GM21717 (cell line): Measurements from ENCODE around the gene CCDC12.
"Not testable (repeated sequence)": the region's sequence is repeated elsewhere in the genome, so short reads cannot be mapped to it uniquely, and the experiment has no call there.

ENCODE experiments used
- ATAC-seq: cut with Tn5 transposase; IDR thresholded peaks from one replicate; pipeline ENCODE4 v1.9.1; 2021; ENCODE audit warnings: mild to moderate bottlenecking, moderate library complexity; ENCODE audit not compliant: unreplicated experiment

The CCDC12 gene

DNA sequence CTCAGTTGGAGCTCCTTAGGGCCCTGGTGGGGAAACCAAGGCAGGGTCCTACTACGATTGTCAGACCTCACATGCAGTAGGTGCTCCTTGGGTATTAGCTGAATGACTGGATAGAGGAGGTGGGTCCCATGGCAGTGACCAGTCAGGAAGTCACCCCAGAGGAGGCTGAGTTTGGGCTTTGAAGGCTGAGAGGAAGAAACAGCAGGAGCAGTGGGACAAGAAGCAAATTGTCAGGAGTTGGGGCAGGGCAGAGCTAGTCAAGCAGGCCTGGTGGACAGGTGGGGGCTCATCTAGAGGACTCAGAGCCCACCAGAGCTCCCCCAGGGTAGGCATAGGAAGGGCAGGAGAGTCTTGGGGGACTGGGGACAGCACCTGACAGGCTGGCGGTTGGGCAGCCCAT is 6.0 kb upstream of the CCDC12 start:
- no peak for ATAC-seq

DNA sequence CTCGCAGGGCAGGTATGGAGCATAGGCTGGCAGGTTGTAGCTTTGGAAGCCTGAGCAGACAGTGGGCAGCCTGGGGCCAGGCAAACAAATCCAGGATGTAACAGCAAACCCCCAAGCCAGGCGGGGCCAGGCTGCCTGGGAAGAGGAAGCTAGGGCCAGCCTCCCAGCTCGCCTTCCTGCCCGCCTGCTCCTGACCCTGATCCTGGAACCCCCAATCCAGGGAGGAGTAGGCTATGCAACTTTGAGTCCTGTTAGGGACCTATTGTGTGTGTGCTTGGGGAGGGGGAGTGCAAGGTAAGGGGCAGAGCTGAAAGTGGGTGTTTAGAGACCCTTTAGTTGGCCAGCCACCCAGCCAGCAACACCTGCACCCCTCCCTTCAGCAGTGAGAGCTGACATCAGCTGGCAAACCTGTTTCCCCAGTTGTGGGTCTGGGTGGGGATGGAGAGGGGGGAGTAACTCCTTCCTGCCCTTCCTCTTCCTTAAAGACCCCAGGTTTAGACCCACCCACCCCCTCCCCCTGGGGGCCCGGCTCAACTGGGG is 5.5 kb upstream of the CCDC12 start:
- no peak for ATAC-seq

DNA sequence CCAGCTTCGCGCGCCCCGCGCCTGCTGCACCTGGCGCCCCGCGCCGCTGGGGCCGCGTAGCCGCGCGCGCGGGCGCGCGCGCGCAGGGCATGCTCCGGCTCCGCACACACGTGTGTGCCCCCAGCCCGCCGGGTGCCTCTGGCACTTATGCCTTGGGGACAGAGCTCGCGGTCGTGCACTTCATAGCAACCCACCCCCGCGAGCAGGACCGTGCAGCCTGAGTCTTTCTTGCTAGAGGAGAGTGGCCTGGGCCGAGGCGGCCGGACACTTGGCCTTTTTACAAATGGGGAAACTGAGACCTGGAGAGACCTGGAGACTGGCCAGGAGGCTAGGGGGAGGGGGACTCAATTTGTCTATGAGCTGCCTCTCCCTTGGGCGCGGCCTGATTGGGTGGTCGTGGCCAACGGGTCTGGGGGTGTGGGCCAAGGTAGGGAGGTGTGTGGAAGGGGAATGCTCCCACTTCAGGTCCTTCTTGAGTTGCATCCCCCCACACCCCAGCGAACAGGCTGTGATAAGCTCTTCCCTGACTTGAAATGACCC is 3.5 kb upstream of the CCDC12 start:
- peak; percentile 1 for ATAC-seq

DNA sequence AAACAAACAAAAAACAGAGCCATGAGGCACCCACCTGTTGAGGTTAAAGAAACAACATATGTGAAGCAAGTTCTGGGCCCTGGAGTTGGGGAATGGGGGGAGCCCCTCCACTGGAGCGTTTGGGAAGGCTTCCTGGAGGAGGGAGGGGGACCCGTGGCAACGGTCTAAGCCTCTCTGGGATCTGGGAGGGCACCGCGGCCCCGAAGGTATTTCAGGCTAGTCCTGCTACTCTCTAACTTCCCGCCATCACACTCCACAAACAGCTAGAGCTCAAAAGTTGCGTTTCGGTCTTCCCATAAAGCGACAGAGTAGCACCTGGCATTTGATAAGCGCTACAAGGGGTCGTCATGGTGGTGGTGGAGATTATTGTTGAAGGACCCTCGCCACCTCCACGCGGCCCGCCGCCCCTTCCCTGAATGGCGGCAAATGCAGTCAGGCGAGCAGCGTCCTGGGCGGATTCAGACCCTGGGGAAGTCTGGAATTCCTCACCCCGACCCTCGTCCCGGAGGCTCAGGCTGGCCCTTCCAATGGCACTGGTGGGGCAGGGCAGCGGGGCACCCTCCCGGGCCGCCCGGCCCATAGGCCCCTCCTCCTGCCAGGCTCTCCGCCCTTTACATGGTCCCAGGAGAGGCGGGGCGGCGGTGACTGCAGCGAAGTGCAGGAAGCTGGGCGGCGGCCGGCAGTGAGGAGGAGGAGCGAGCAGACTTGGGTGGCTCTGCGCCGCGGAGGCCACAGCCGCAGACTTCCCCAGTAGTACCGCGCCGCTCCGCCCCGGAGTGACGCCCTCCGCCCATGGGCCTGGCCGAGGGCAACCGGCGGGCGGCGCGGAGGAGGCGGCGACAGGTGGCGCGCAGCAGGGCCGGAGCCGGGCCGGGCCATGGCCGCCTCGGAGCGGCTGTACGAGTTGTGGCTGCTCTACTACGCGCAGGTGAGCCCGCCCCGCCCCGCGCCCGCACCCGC is 2.7 kb upstream of the CCDC12 start, which contains the start of gene NBEAL2:
TSS of gene NBEAL2 (plus strand) at position 682 of the 960 bp plus-strand sequence. CDS start at position 878, 196 bp downstream.
- peak; percentile 55 for ATAC-seq

DNA sequence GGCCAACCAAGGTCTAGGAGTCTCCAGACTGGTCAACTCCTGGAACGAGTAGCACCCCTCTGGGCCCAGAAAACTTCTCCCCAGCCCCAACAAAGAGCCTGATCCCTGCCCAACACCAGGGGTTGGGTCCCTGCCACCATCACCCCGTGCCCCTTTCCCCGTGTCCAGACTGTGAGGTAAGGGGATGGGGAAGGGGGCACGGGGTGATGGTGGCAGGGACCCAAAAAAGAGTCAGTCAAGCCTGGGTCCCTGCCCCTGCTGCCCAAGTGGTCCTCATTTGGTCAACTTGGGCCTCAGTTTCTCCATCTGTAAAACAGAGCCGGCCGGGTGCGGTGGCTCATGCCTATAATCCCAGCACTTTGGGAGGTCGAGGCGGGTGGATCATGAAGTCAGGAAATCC is 1.8 kb upstream of the CCDC12 start:
- no peak for ATAC-seq

DNA sequence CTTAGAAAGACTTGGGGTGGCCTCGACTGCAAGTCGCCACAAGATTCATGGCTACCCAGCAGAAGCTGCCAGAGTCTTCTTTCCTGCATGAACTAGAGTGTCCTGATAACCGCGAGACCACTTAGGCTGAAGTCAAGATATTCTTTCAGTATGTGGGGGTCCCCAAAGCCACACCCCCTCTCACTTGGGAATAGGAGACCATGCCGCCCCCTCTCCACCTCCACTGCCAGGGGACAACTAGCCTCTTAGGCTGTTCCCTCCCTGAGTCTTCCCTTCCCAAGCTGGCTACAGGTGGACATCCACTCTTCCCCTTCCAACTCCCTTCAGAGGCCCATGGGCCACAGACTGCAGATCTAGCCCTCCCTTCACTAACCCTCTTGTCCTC is 1.3 kb upstream of the CCDC12 start:
- ATAC-seq, result no peak

DNA sequence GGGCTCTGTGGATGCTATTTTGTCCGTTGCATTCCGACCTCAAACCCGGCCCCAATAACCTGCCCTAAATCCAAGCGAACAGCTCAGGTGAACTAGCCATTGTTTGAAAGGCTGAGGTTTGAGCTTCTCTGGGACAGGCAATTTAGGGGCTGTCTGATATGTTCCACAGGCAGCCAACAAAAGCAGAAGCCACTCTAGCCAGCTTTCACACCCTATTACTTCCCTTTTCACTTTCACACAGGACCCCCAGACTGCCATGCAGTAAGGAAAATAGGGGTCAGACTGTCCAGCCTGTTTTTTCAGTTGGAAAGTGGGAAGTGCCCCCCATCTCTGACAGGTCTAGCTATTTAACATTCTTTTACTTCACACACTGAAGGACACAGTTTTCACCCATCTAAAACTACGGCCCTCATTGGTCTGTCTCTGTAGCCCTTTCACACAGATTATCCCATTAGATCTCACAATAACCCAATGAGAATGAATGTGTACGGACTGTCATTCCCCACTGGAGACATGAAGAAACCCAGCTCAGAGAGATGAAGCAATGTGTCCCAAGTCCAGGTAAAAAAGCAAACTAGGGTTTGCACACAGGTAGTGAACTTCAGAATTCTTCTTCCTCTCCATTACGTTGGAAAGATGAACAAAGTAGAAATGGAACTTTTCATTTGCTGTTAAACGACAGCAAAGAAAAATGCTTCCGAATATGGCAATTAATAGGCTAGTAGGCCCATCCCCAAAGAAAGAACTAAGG is 1.9 kb downstream of the CCDC12 start:
- no peak for ATAC-seq

DNA sequence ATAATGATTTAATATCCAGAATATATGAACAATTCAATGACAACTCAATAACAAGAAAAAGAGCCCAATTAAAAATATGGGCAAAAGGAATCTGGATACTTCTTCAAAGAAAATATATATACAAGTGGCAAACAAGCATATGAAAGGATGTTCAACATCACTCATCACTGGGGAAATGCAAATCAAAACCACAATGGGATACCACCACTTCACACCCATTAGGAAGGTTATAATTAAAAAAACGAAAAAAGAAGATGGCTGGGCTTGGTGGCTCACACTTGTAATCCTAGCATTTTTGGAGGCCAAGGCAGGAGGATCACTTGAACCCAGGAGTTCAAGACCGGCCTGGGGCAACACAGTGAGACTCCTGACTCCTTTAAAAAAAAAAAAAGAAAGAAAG is 4.1 kb downstream of the CCDC12 start:
- ATAC-seq, result no peak

DNA sequence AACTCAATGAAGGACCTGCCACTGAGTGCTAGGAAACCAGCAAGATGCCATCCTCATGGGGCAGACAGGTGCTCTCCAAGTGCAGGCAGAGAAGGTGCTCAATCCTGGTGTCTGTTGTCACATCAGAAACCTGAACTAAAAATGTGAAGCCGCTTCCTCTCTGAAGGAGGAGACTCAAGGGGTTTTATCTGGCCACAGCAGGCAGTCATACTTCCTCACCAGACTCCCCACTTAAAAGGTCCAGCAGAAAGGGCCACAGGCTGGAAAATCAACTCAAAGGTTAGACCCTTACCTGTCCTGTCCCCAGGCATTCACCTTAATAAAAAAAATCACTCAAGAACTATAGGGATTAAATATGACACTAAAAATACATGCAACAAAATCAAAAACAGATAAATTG is 4.8 kb downstream of the CCDC12 start:
- ATAC-seq, result no peak

DNA sequence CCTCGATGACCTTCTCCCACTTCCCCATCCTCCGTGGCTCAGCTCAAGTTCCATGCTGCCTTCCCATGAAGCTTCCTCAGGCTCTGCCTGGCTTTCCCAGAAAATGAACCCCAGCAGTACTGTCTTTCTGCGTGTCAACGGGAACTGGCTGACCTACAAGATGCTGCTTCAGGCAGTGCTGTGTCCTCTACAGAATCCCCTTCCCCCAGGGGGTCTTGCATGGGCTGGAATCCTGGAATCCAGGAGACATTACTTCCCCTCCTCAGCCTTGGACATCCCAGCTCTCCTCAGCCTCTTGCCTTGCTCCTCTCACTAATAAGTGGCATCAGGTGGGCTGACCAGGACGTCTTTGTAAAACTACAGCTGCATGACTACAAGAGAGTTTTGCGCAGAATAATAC is 5.4 kb downstream of the CCDC12 start:
- no peak for ATAC-seq

DNA sequence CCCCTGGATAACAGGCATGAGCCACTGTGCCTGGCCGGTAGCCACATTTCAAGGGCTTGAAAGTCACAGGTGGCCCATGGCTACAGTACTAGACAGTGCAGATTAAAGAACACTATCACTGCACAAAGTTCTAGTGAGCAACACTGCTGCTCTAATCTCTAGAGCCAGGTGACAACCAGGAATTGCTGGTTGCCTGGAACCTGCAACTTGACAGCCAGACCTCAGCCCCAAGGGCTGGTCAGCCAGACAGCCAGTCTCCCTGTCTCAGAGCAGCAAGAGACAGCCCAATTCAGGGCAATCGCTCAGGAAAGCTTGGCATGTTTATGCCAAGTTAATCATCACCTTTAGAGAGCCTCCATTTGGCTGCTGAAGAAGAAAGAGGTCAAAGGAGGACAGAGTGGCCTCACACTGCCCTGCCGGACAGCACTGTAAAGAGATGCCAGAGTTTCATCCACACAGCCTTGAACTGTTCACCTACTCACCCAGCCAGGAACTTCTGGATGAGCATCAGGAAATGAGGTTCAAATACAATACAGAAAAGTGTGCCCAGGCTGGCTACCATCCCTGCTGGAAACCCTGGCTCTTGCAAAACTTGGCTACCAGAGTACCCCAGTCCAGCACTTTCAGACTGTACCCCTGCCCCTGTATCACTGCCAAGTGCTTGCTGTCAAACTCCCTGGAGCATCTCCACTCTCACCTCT is 6.0 kb downstream of the CCDC12 start:
- ATAC-seq, result no peak

DNA sequence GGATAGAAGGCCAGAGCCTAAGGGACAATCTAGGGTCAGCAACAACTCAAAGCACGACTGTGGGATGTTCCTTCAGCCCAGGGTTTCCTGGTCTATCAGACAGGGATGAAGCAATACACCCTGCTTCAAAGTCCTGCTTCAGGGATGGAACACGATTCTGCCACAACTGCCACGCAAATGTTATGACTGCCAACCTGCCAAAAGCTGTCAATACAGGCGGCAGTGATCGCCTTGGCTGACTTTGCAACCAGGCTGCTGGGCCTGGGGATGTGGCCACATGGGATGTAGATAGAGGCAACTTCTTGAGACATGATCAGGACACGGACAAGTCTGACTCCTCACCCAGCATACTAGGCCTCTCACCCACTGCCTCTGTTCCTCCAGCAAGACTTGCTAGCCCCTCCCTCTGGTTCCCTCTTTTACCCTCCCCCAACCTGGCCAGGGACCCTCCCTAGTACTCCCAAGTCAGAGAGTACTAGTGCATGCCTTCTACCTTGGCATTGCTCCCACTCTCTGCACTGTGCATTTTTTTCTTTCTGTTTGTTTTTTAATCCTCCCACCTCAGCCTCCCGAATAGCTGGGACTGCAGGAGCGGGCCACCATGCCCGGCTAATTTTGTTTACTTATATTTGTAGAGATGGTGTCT is 7.6 kb downstream of the CCDC12 start:
- no peak for ATAC-seq

DNA sequence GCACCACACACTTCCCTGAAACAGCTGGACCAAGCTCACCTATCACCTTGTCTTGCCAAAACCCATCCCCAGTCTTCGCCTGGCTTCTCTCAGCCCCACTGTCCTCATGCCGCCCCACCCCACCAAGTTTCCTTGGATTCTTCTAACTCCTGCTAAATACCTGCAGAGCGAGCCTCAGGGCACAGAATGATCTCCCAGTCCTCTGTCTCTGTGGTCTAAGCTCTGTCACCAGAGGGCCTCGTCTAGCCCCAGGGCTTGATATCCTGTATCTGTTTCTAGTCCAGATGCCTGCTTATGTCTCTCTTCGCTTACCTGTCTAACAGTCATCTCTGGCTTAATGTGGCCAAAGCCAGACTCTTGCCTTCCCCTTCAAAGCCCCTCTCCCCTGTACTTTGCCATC is 9.7 kb downstream of the CCDC12 start:
- no peak for ATAC-seq

DNA sequence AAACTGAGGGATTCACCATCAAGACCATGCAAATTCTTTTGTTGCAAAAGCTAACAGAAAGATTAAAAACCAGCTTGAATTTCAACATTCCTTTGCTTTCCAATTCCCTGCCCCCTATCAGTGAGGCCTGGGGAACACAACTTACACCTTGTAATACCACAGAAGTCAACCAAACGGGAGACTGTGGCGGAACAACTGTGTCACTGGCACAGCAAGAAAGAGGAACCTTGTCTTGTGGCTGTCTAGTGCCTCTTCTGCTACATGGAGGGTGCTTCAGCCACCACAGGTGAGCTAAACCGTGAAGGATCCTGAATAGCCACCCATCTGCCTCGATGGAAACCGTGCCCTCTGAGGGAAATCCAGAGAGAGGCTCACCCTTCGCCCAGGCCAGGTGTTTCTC is 11.4 kb downstream of the CCDC12 start:
- ATAC-seq, result no peak

DNA sequence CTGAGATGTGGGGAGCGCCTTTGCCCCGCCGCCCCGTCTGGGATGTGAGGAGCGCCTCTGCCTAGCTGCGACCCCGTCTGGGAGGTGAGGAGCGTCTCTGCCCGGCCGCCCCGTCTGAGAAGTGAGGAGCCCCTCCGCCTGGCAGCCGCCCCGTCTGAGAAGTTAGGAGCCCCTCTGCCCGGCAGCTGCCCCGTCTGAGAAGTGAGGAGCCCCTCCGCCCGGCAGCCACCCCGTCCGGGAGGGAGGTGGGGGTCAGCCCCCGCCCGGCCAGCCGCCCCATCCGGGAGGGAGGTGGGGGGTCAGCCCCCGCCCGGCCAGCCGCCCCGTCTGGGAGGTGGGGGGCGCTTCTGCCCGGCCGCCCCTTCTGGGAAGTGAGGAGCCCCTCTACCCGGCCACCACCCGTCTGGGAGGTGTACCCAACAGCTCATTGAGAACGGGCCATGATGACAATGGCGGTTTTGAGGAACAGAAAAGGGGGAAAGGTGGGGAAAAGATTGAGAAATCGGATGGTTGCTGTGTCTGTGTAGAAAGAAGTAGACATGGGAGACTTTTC is 12.4 kb downstream of the CCDC12 start:
- not testable (repeated sequence) for ATAC-seq

DNA sequence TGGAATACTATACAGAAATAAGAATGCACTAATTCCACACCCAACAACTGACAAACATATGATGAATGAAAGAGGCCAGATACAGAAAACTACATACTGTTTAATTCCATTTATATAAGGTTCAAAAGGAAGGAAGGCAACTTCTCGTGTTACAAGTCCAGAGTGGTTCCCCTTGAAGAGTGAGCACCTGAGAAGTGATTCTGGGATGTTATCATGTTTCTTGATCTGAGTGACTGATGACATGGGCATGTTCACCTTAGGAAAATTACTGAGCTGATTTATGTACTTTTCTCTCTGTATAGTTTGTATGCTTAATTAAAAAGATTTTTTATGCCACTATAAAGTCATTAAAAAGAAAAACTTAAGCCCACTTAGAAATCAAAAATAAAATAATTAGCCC is 13.6 kb downstream of the CCDC12 start:
- no peak for ATAC-seq

DNA sequence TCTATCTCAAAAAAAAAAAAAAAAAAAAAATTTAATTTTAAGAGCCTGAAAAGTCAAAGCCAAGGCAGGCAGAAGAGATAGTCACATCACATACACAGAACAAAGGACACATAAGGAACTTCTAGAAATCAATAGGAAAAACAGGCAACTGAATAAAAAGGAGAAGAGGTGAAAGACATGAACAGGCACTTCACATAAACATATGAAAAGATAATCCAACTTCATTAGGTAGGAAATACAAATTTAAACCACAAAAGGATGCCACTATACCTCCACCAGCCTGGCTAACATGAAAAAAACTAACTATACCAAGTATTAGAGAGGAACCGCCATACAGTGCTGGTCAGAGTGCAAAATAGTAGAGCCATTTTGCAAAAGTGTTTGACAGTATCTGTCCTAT is 14.1 kb downstream of the CCDC12 start:
- ATAC-seq, result no peak

DNA sequence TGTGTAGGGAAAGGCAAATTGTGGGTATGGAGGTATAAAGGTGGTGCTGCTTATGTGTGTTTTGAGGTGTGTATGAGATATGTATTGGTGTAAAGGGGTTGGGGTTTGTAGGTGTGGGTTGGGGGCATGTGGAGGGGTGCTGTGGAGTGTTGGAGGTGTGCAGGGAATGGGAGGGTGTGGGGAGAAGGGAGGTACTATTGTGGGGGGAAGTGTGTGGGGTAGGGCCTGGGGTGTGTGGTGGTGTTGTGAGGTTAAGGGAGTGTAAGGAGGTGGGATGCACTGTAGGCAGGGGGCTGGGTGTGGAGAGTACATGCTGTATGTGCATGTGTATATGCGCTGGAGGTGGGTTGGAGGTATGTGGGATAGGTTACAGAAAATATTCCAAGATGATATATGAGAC is 15.7 kb downstream of the CCDC12 start:
- ATAC-seq, result no peak

DNA sequence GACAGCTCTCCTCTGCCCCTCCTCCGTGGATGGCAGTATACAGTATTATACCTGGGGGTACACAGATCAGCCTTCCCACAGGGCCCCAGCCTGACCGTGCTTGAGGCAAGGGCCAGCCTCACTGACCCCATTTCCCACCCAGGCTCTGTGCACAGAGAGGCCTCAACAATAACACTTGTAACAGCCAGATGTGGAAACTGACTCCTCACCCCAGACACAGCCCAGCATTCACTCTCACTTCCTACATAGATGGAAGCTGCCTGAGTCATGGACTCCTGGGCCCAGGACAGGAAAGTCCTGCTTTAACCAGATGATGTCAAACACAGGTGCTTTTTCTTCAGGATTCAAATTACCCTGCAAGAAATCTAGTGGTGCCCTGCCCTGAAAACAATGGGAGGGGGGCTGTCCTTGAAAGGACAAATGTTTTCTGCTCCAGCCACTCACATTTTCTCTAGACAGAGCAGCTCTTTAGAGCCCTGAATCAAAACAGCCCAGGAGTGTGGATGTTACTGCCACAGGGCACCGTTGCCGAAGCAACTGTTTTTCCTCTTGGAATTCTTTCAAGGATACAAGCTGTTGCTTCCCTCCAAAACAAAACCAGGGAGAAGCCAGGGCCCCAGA is 16.4 kb downstream of the CCDC12 start:
- ATAC-seq, result no peak

DNA sequence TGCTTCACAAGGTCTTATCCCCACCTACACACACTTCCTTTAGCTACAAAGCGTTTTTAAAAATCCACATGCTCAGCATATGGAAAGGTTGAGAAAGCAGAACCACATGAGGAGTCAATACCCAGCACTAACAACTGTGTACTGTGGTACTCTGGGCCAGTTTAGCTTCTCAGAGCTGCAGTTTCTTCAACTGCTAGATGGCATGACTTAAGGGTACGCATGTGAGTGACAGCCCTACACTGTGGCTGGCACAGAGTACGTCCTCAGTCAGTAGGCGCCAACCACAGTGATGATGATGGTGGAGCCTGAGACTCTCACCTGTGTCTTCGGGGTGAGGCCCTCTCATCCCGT is 17.4 kb downstream of the CCDC12 start:
- no peak for ATAC-seq
